M059J (cell line): ENCODE data around the gene TRIP10. TPM values are rescaled to one million over a fixed set of nuclear protein-coding genes. Genes with fewer than 3 reads are reported as not detected.

ENCODE experiments used
- DNase-seq: peaks from one replicate; pipeline ENCODE4 v3.0.0-alpha.2; 2012; ENCODE audit warnings: low read depth
- total RNA-seq: library from RNA; depleted of rRNA; stranded (reverse); fragments of >200 nt; shearing (Covaris generic); gene quantifications from 2 replicates; pipeline ENCODE4 v1.2.3, GENCODE V29; 2014

TRIP10 gene
- total RNA-seq, 1 experiment from 2014 or later, result 34.3 TPM

DNA sequence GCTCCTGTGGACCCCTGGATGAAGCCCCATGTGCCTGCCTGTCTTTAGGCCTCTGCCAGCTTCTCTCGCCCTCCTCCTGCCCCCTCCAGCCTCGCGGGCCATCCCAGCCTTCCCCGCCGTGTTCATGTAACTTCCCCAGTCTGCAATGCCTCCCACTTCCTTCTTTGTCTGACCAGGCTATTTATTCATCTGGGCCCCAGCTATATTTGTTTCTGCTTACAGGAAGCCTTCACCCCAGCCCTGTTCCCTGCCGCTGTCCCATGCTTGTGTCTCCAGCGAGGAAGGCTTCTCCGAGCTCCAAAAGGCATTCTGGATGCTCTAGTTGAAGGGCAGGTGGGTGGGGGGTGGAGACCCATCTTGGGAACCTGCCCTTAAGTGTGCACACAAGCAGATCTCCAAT, 11.1 kb upstream of the TRIP10 start:
- DNase-seq, result no peak

DNA sequence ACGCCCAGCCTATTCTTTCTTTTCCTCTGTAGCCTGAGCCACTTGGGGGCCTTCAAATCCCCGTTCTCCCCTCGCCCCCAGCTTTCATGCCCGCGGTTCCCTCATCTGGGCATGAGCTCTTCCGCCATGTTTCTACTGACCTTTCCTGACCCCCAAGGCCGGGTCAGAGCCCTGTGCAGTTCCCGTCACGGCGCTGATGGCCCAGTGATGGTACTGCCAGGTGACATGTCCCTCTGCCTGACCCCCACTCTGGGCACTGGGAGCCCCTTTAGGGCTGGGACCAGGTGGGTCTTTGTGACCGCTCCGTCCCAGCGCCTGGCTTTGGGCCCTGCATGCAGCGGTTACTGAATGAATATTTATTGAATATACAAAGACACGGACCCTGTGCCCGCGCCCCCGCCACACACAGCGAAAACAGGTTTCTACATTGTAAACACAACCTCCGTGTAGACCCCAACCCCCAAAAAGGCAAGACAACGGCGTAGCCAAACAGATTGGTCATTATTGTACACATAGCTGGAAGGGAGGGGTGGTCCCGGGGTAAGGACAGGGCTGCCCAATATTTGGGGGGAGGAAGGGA, 9.8 kb upstream of the TRIP10 start:
- DNase-seq, result no peak

DNA sequence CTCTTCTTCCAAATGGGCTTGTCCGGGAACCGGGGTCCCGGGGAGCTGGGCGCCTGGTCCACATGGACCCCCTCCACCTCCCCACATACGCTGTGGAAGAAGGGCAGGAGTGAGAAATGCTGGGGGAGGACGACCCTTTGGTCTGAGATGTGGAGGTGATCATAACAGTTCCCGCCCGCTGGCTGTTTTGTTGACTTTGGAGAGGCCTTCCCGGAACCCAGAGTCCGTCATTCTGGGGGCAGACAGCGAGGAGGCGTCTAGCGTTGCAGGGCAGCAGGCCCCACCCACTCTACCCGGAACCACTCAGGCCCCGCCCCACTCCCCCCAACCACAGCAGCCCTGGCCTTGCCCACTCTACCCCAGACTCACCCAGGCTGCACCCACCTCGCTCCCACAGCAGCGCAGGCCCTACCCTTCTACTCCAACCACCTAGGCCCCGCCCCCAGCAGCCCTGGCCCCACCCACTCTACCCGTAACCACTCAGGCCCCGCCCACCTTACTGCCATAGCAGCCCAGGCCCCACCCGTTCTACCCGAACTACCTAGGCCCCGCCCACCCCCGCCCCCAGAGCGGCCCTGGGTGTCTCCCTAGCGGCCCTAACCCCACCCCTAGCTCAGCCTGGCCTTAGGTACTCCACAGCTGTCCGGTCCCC, 9.2 kb upstream of the TRIP10 start:
- DNase-seq, result no peak

DNA sequence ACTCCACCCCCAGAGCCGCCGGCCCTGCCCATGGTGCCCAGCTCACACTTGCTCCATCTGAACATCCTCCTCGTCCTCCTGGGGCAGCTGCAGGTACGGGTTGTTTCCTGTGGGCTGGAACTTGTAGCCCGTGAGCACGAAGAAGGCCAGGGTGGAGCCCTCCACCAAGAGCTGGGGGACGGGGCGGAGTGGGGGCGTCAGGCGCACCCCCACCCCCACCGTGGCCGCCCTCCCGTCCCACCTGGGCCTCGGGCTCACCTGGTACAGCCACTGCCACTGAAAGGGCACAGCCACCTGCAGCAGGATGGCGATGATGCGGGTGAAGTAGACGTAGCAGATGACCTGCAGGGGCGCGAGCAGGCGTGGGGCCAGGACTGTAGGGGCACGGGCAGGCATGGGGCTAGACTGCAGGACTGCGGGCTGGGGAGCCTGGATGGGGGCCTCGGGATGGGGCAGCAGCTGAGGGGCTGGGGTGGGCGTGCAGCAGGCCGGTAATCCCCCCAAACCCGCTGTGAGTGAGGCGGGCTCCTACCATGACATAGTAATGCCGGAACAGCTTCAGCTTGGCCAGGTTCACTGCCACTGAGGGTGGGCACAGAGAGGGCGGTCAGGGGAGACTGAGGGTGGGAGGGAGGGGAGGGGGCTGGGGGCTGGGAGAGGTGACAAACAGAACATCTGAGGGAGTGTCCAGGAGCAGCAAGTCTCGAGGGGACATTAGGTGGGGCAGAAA, 8.4 kb upstream of the TRIP10 start:
- no peak for DNase-seq

DNA sequence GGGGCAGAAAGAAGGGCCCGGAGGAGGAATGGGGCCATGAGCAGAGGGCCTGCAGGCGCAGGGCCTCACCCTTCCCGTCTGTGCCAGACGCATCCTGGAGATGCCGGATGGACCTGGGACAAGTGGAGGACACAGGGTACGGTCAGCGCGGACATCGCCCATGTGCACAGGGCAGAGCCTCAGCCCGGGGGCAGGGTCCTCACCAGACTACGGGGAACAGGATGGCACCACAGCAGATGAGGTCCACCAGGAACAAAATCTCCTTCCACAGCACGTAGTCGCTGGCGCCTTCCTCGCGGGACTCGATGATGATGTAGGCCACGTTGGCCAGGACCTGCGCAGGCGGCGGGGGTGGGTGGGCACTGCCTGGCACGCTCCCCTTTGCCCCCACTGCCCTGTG, 7.7 kb upstream of the TRIP10 start:
- no peak for DNase-seq

DNA sequence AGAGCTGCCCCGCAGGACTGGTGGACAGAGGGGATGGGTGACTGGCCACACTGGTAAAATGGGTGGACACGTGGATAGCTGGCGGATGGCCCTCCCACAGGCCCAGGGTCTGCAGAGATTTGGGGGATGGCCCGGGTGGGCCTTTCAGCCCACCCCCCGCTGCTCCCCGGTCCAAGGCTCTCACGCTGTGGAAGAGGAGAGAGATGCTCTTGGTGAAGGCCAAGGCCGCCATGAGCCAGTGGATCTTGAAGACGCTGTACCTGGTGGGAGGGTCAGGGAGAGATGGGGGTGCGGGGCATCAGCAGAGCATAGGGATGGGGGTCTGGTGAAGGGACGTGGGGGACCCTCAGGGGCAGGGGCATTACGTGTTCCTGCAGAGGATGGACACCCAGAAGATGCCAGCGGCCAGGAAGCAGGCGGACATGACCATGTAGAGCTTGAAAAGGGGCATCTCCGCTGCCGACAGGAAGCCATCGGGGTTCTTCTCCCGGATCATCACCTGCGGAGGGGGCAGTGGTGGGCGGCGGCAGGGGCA, 6.6 kb upstream of the TRIP10 start:
- no peak for DNase-seq

DNA sequence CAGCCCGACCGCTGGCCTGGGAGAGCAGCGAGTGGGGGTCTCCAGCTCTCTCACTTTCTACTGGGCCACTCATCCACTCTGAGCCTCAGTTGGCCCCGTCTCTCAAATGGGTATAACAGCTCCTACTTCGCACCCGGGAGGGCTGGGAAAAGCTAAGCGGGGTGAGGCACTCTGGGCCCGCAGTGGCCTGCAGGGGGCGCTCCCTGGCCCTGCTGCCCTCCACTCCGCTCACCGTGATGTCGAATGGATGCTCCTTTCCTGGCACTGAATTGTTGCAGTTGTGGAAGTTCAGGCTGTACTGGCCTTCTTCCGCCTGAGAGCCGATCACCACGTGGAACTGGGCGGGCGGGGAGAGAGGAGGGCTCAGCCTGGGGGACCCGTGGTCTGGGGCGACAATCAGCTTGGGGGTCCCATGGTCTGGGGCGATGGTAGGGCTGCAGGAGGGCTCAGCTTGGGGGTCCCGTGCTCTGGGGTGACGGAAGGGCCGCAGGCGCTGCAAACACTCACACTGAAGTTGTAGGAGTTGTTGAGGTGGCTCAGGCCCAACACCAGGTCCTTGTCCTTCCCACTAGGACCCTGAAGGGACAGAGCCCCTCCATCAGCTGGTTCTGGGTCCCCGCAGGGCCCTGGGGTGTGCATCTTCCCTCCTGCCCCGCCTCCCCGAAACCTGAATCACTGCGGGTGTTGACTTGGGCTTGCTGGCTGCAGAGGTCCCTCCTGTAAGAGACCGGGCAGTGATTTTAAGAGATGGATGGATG, 6.0 kb upstream of the TRIP10 start:
- DNase-seq, result no peak

DNA sequence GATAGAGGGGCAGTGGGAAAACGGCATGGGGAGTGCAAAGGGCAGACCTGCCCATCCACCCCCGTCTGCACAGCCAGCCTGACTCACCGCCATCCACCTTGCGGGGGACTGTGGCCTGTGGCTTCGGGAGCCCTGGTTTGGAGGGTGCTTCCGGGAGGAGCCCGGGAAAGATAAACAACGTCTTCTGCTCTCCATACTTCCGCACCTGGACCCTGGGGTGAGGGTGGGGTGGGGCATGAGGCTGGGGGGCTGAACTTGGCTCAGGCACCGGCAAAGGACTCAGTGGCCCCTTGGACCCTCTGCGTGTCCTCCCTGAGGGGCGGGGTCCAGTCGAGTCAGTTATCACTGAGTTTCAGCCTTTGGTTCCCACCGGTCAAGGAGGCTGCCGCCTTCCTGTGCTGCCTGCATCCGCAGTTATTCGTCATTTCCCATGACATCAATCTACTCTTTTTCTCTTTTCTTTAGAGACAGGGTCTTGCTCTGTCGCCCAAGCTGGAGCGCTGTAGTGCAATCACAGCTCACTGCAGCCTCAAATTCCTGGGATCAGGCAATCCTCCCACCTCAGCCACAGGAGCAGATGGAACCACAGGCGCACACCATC, 5.3 kb upstream of the TRIP10 start:
- no peak for DNase-seq

DNA sequence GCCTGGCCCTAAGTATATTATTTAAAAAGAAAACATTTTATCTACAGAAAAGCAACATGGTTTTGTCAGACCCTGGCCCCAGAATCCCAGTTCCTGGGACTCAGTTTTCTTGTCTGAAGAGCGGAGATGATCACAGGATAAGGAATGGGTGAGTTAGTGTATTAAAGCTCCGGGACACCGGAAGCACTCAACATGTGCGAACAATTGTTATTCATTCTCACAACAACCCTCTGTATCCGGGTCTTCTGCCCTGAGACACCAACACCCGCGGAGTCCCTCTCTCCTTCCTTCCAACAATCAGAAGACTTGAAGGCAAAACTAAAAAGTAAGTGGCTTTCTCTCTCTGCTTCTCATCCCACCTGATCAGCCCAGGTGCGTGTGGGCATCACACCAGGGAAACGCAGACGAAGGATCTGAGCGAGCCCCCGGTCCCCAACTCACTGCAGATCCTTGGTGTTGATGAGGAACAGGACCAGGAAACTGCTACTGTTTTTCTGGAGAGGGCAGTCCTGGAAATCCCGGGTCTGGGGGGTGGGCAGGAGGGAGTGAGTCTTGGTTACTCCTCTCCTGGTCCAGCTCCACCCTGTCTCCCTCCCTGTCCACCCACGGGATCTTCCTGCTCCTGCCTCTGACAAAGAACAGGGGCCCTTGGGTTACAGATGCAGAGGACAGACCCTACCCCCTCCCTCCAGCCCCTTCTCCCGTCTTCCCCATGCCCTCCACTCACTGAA, 4.1 kb upstream of the TRIP10 start:
- DNase-seq, result no peak

DNA sequence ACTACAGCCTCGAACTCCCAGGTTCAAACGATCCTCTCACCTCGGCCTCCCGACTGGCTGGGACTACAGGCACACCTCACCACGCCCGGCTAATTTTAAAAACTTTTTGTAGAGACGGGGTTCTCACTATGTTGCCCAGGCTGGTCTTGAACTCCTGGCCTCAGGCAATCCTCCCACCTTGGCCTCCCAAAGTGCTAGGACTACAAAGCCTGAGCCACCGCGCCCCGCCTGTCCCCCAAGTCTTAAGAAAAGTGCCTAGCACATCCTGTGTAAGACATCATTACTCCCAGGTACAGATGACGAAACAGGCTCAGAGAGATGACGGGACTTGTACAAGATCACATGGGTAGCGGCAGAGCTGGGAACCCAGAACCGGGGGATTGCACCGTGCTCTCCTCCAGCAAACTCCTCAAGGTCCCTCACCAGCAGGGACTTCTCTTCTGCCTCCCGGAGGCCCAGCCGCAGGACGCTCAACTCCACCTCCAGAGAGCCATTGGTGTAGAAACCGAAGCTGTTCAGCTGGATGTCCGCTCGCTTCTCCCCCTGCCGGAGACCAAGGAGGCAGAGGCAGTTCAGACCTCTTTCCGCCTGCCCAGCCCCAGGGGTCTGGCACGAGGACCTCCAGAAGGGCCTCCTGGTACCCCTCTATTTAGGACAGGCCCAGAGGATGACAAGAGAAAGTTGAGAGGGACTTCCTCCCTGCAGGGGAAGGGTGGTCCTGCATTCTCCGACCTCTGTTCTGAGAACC, 3.1 kb upstream of the TRIP10 start:
- DNase-seq, result peak; percentile 79

DNA sequence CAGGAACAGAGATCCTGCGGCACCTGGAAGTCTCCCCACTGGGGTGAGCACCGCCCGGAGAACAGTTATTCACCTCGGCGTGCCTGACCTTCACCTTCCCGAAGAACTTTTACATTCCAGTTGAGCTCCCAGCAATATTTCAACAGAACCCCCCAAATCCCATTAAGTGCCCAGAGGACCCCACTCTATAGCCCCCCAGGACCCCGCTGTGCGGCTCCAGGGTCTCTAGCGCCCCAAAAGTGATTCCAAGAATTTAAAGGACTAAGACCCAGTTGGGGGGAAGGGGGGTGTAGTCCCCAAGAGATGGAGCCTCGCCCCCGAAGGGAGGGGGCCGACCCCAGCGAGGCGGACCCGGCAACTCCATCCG, 2.6 kb upstream of the TRIP10 start:
- DNase-seq, result peak; percentile 66

DNA sequence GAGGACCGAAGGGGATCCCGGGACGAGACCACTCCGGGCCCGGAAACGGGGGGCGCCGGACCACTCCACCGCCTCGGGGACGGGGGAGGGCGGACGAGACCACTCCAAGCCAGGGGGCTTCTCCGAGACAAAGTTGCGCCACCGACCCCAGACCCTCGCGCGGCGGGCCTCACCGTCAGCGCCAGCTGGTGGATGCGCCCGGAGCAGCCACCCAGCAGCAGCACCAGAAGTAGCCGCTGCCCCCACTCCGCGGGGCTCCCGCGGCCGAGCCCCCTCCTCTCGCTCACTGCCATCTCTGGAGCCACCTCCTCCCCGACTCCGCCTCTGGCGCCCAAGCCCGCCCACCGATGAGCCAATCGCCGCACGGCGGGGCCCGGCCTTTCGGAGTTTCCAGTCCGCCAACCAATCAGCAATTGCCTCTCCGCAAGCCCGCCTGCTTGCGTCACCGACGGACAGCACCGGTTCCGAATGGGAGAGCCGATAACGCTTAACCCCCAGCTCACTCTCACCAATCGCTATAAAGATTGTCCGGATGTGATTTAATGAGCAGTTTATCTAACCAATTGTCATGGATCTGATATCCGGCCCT, 2.1 kb upstream of the TRIP10 start, which contains the start of gene GPR108:
TSS of gene GPR108 (minus strand) at position 297 of the 589 bp plus-strand sequence. CDS start at position 293, 4 bp downstream.
- peak; percentile 100 for DNase-seq

DNA sequence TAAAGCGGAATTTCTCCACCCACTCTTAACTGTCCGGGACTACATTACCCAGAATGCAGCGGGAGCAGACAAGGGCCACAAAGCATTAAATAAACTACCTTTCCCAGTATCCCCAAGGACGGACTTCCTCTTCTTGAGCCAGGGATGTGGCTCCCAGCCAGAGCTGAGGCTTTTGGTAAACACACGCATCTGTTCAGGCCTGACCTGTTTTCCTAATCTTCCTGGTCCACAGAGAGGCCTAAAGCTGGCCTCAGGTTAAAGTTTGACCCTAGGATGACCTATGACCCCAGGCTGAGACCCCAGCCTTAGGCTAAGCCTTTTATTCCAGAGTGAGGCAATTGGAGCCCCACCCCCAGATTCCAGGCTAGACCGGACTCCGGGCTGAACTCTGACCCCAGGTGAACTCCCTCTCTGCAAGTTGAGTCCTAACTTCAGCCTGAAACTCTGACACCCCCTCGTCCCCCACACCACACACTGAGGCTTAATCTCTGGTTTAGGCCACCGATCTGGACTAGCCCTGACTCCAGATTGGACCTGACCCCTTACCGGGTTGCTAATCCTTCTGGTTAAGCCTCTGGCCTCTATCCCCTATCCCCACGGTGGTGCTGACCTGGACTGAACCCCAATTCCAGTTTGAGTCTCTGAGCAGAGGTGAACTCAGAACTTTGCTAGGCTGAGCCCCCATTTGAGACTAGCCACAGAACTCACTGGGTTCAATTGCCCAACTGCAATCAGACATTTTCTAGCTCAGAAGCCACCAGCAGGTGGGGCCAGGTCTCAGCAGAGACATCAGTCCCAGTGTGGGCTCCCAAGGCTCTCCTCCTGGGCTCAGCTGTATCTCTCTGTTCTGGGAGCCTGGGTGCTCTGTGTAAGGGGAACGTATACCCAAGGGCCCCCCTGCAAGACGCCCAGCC, 1.4 kb upstream of the TRIP10 start:
- DNase-seq, result peak; percentile 81

DNA sequence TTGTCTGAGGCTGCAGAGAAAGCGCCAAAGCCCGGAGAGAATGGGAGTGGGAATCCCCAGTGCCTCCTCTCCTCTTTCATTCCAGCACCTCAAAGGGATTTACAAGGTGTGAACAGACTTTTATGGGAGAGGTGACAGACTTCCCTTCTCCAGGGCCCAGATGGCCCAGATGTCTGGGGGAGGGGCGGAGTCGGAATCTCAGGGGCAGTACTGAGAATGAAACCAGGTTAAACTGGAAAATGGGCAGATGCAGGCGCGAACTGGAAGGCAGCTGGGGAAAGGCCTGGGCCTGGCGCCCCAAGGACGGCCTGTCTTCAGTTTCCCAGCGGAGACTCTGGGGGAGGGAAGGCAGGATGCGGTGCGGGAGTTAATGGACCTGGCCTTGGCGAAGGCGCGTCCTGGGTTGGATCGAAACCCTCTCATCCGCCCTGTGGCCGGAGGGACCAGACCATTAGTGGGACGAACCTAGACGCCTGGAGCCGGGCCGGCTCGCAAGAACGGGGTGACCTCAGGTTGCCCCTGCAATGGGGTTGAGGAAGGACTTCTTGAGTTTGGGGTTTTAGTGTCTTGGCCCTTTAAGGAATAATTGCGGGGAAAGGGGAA, 592 bp upstream of the TRIP10 start:
- DNase-seq, result no peak

DNA sequence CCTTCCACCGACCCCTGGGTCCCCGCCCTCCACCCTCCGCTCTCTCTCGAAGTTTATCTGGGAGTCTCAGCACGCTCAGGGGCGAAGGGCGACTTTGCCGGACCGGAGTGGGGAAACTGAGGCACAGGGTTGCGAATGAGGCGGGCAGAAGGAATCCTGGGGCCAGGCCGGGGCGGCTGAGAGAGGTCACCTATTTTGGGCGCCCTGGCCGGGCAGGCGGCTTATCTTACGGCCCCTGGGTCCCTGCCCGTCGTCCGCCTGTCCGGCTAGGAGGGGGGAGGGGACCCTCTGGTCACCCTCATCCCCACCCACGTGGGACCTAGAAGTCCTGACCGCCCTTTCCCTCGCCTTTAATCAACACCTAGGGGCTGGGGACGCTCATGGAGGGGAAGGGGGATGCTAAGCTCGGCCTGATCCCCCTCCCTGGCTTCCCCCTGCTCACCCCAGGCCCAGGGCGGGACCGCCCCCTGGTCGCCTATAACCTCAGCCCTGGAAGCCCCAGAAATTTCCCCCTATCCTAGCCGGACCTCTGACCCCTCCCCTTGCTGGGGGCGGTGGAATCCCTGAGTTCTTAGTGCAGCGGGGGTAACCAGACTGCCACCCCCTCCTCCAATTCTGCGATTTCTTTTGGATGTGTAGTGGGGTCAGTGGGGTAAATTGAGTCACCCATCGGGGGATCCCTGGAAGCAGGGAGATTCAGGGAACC, 556 bp downstream of the TRIP10 start:
- DNase-seq, result peak; percentile 38

DNA sequence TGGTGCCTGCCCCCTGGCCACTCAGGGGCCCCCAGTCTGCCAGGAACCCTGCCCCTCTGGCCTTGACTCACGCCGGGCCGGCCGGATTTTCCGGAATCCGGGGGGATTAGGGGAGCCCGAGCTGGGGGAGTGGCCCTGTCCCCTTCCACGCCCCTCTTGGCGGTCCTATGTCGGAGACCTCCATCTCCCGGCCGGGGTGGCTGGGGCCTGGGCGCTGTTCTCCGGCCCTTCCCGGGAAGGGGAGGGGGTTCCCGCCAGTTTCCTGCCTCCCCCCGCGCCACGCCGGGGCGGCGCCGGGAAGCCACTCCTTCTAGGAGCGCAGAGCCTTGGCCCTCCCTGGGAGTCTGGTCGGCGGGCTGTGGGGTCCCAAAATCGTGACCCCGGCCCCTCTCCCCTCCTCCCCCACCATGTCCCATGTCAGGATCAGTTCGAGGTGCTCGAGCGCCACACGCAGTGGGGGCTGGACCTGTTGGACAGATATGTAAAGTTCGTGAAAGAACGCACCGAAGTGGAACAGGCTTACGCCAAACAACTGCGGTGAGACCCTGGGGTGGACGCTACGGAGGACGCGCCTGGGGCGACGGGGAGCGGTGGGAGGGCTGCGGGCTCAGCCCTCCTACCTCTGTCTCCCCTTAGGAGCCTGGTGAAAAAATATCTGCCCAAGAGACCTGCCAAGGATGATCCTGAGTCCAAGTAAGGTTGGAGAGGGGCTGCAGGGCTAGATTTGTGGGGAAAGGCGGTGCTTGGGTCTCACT, 1.3 kb downstream of the TRIP10 start:
- DNase-seq, result peak; percentile 38

DNA sequence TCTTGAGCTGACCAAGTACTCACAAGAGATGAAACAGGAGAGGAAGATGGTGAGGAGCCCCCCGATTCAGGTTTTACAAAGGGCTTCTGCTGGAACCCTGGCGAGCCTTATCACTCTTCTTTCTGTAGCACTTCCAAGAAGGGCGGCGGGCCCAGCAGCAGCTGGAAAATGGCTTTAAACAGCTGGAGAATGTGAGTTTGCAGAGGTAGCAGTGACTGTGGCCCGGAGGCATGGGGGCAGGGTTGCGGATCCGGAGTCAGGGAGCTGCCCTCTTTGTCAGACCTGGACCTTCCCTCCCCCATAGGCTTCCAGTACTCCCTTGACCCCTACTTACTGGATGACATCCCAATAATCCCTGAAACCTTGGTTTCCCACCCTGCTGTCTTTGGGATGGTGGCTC, 3.6 kb downstream of the TRIP10 start:
- no peak for DNase-seq
